ENCODE measurements around the gene FAM156B. TPM values are rescaled to one million over a fixed set of nuclear protein-coding genes. Genes with fewer than 3 reads are reported as not detected.

The FAM156B gene
- total and polyA plus RNA-seq, 2 of the 8 experiments (the other 6 are each of a cell fraction or from before 2014, with no cell fraction given) = 9.1 to 36.2 TPM

GRCh38 chrX:52867610-52868348 is 29.4 kb upstream of the FAM156B start, which contains the start of gene XAGE3:
XAGE3 (minus strand) TSS chrX:52868083; CDS start chrX:52867133, 950 bp downstream.
- Histone ChIP-seq H3K23me2 (ENCODE audit: low read depth, low read length) (no peaks in the 10 kb centered on the region), H2BK120ac (replicated peaks; ENCODE audit: low read depth, low read length) (no peak within 1 kb of the TSS), H3K9me3 (ENCODE audit: insufficient read depth in 2 of 2, low read depth in 1 of 2, low read length in 1 of 2) (peaks cover 3 to 7% of the 10 kb centered on the region in 2 experiments; a peak in 2 of 4 replicates), H3K18ac (ENCODE audit: extremely low read depth, low read length) (no peak within 1 kb of the TSS), H4K91ac (replicated peaks; ENCODE audit: insufficient read length, low read length) (no peak within 1 kb of the TSS), H3K27ac (ENCODE audit: low read depth, low read length) (no peak within 1 kb of the TSS), H2AK5ac (ENCODE audit: low read depth, low read length) (no peak within 1 kb of the TSS), H3K9ac (replicated peaks in 1 of 4; ENCODE audit: extremely low read depth in 1 of 4, low read depth in 3 of 4, low read length in 3 of 4) (no peak within 1 kb of the TSS), H3K14ac (ENCODE audit: insufficient read length) (no peak within 1 kb of the TSS), H4K20me1 (replicated peaks in 1 of 2; ENCODE audit: control insufficient read depth in 1 of 2, insufficient read depth in 2 of 2, low read length in 2 of 2) (no peaks in the 10 kb centered on the region), H3K4me1 (replicated peaks in 1 of 4; ENCODE audit: control insufficient read depth in 3 of 4, insufficient read depth in 4 of 4, low read length in 3 of 4) (no peaks in the 10 kb centered on the region), H3K79me1 (ENCODE audit: low read depth, low read length) (no peaks in the 10 kb centered on the region), H2AFZ (ENCODE audit: low read length) (no peak within 1 kb of the TSS), H3K4me2 (ENCODE audit: insufficient read depth in 1 of 2, low read depth in 2 of 2, low read length in 2 of 2) (no peak within 1 kb of the TSS), H3K4ac (replicated peaks; ENCODE audit: insufficient read length, low read depth, low read length) (no peak within 1 kb of the TSS), H3K4me3 (ENCODE audit: extremely low read depth in 1 of 4, insufficient read depth in 2 of 4, low read depth in 3 of 4, low read length in 4 of 4) (no peak within 1 kb of the TSS), H3K79me2 (ENCODE audit: control insufficient read depth in 1 of 2, insufficient read depth in 2 of 2, low read length in 2 of 2) (no peaks in the 10 kb centered on the region), H2BK5ac (ENCODE audit: low read depth, low read length) (no peak within 1 kb of the TSS), H4K5ac (ENCODE audit: insufficient read length, low read depth, low read length) (no peak within 1 kb of the TSS), H3K23ac (ENCODE audit: insufficient read length) (no peak within 1 kb of the TSS), H3K56ac (replicated peaks; ENCODE audit: insufficient read length, low read depth, low read length) (no peak within 1 kb of the TSS), H3K27me3 (replicated peaks in 1 of 4; ENCODE audit: control insufficient read depth in 3 of 4, extremely low read depth in 1 of 4, insufficient read depth in 3 of 4, low read length in 3 of 4) (no peaks in the 10 kb centered on the region), H2BK15ac (ENCODE audit: low read length) (no peak within 1 kb of the TSS), H4K8ac (ENCODE audit: extremely low read depth, insufficient read depth, low read length) (no peak within 1 kb of the TSS), H2BK20ac (ENCODE audit: low read length) (no peak within 1 kb of the TSS), H2BK12ac (ENCODE audit: low read depth, low read length) (no peak within 1 kb of the TSS), H3K36me3 (ENCODE audit: control insufficient read depth in 2 of 4, insufficient read depth in 4 of 4, low read length in 3 of 4) (no peaks in the 10 kb centered on the region)
- ChIA-PET CTCF (ENCODE audit: partially characterized antibody) (no interaction called here), POLR2A (ENCODE audit: partially characterized antibody) (no interaction called here)
- WGBS, 2 experiments (ENCODE audit: extremely low coverage in 1 of 2, insufficient coverage in 1 of 2, insufficient read length in 1 of 2, insufficient replicate concordance in 2 of 2, low coverage in 1 of 2, low lambda C conversion rate in 2 of 2, missing lambda C conversion rate in 1 of 2) = 91% methylated on average over 17 of the region's 35 CpGs; no CpG with 5 or more reads in 1 of the 2 experiments
- FAIRE-seq = no peak
- DNase-seq (ENCODE audit: low read depth in 1 of 2, low spot score in 2 of 2) = no peak
- TF ChIP-seq RFX5 (IDR thresholded peaks at IDR 0.05; ENCODE audit: borderline replicate concordance, low read depth, low read length) (no peak), RNF2 (IDR thresholded peaks at IDR 0.05; ENCODE audit: borderline replicate concordance, low read depth, low read length, missing control alignments, poor library complexity, severe bottlenecking) (no peak), ATF3 (IDR thresholded peaks at IDR 0.05; ENCODE audit: insufficient read depth, low read depth, low read length) (no peak), CREB1 (IDR thresholded peaks at IDR 0.05) (no peak), KDM4A (IDR thresholded peaks at IDR 0.05; ENCODE audit: low read depth, low read length, severe bottlenecking) (no peak), ZNF274 (IDR thresholded peaks at IDR 0.05; ENCODE audit: borderline replicate concordance, extremely low read depth, low read length) (no peak), SUZ12 (IDR thresholded peaks at IDR 0.05; ENCODE audit: low read length) (no peak)

All from H1 (cell line).